HG02763 (cell line): ENCODE measurements around the gene PCSK4.
"Not testable (repeated sequence)": the region's sequence is repeated elsewhere in the genome, so short reads cannot be mapped to it uniquely, and the experiment has no call there.

ENCODE experiments used
- ATAC-seq: cut with Tn5 transposase; IDR thresholded peaks from one replicate; pipeline ENCODE4 v1.9.1; 2021; ENCODE audit warnings: mild to moderate bottlenecking, moderate library complexity; ENCODE audit not compliant: unreplicated experiment

Gene PCSK4

GRCh38 chr19:1505991-1506881 is 16.1 kb upstream of the PCSK4 start:
- ATAC-seq = no peak

DNA sequence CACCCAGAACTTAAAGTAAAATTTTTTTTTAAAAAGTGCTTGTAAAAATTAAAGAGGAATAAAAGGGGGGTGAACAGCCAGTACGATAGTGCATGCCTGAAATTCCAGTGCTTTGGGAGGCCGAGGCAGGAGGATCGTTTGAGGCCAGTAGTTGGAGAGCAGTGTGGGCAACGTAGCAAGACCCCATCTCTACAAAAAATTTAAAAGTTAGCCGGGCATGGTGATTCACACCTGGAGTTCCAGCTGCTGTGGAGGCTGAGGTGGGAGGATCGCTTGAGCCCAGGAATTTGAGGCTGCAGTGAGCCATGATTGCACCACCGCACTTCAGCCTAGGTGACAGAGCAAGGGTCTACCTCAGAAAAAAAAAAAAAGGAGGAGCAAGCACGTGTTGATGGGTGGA is 14.9 kb upstream of the PCSK4 start:
- ATAC-seq = no peak

- ATAC-seq = no peak
Observed at GRCh38 chr19:1503925-1504773, 14.0 kb upstream of the PCSK4 start.

- no peak for ATAC-seq
Observed at GRCh38 chr19:1503089-1503924, 13.2 kb upstream of the PCSK4 start.

DNA sequence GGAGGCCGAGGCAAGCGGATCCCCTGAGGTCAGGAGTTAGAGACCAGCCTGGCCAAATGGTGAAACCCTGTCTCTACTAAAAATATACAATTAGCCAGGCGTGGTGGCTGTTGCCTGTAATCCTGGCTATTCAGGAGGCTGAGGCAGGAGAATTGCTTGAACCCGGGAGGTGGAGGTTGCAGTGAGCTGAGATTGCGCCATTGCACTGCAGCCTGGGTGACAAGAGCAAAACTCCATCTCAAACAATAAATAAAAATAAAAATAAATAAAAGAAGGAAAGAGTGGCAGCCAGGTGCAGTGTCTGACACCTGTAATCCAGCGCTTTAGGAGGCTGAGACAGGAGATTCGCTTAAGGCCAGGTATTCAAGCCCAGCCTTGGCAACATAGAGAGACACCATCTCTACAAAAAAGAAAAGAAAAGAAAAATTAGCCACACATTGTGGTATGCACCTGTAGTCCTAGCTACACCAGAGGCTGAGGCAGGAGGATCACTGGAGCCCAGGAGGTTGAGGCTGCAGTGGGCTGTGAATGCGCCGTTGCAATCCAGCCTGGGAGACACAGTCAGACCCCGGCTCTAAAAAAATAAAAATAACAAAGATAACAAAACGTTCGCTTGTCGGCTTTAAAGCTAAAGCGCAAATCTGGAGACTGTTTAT is 12.4 kb upstream of the PCSK4 start:
- no peak for ATAC-seq

DNA sequence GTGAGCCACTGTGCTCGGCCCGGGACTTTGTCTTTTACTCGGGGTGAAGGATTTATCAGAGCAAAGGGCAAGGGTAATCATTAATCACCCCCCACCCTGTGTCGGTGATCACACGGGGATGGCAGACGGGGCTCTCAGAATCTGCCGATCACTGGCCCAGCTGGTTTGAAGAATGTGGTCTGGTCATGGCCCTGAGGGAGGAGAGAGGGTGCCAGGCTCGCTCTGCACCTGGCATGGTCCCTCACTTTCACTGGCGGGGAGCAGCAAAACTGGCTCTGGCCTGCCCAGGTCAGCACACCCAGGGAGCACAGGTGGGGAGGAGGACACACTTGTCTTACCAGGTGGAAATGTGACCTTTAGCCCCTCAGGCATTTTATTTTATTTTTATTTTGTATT is 11.0 kb upstream of the PCSK4 start:
- no peak for ATAC-seq

DNA sequence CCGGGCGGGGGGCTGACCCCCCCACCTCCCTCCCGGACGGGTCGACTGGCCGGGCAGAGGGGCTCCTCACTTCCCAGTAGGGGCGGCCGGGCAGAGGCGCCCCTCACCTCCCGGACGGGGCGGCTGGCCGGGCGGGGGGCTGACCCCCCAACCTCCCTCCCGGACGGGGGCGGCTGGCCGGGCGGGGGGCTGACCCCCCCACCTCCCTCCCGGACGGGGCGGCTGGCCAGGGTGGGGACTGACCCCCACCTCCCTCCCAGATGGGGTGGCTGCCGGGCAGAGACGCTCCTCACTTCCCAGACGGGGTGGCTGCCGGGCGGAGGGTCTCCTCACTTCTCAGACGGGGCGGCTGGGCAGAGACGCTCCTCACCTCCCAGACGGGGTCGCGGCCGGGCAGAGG is 9.1 kb upstream of the PCSK4 start:
- ATAC-seq = not testable (repeated sequence)

DNA sequence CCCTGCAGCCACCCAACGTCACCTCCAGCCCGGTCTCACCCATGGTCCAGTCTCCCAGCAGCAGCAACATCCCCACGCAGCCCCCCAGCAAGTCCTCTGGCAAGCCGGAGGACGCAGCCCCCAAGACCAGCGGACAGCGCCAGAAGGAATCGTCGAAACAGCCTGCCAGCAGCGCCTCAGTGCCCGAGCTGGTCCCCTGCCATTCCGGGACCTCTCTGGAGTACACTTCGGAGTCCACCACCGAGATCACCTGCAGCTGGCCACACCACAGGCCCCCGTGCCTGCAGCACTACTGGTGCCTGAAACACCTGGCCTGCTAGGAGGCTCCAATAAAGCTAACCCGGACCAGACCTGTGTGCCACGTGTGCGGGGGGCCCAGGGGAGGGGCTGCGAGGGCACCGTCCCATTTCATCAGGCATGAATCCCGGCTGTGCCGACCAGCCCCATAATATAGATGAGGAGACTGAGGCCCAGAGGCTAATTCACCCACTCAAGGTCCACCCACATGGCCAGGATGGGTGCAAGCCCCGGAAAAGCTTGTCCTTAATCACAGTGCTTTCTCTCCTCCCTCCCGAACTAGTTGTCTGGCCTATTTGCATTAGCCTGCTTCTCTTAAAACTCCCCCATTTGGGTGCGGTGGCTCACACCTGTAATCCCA is 7.6 kb upstream of the PCSK4 start:
- no peak for ATAC-seq

DNA sequence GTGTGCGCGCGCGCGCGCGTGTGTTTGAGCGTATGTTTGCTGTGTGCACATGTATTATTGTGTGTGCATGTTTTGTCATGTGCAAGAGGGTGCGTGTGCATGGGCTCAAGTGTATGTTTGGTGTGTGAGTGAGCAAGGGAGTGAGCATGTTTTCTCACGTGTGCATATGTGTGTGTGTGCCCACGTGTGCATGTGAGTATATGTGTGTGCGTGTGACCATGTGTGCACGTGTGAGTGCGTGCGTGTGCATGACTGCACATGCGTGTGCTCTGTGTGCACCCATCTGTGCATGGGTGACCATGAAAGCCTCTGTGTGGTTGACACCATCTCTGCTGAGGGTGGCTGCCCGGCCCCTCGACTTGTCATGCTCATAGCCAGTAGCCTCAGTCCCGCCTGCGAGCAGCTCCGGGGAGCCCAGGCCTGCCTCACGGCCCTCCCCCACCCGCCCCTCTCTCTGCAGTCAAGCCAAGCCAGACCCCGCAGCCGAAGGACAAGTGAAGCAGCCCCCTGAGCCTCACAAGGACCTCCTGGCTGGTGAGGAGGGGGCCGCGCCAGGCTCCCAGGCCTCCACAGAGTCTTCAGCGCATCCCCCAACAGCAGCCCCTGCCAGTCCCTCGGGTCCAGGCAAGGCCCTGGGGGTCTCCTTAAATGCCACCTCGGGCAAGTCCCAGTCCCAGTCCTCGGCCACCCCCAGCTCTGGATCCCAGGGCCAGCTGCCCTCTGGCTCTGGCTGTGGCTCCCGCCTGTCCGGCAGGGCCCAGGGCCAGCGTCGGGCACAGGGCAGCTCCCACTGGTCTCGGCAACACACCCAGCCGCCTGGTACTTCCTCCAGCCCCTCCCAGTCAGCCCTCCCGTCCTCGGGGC is 6.8 kb upstream of the PCSK4 start:
- ATAC-seq = no peak

GRCh38 chr19:1495799-1496713 is 5.9 kb upstream of the PCSK4 start:
- ATAC-seq = no peak

- ATAC-seq = no peak
Observed at GRCh38 chr19:1495051-1495798, 5.1 kb upstream of the PCSK4 start.

- no peak for ATAC-seq
Observed at GRCh38 chr19:1494115-1494815, 4.1 kb upstream of the PCSK4 start.

- no peak for ATAC-seq
Observed at GRCh38 chr19:1492474-1493006, 2.4 kb upstream of the PCSK4 start.

DNA sequence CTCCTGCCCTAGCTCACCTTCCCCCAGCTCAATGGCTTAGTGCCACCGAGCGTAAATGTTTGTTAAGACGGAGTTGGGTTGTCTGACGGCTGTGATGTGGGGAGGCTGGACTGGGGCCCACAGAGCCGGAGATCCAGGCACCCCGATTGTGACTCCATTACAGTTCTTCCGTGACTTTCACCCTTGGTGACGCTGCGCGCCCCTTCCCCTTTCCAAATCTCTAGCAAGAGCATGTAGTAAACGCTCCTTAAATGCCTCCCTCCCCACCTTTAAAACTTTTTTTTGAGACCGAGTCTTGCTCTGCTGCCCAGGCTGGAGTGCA is 1.7 kb upstream of the PCSK4 start:
- no peak for ATAC-seq

DNA sequence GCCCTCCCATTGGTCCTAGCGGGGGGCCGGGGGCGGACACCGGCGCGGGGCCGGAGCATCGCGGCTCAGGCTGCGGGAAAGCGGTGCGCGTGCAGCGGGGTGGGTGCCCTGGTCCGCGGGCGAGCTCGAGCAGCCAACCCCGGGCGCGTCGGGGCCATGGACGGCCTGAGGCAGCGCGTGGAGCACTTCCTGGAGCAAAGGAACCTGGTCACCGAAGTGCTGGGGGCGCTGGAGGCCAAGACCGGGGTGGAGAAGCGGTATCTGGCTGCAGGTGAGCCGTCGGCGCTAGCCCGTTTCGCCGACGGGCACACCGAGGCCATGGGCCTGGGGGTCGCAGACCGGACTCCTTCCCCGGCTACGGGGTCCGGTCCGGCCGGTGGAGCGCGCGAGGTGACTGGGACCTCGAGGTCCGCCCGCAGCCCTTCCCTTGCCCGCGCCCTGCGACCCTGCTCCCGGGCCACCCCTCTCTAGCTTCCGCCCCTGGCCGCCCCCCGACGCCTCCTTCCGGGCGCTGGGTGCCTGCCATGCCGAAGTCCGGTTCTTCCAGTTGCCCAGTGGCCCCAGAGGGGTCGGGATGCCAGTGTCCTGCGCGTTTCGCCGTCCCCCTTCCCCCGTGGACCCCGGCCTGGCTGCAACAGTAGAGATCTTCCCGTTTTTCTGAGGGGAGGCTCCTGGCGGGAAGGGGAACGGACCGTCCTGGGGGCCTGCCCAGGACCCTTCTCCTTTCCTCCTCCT is 1.1 kb upstream of the PCSK4 start, which contains the start of gene REEP6:
REEP6 (plus strand) TSS at position 68 of the 735 bp plus-strand sequence; CDS start at position 157, 89 bp downstream.
- no peak for ATAC-seq
